Measurements from ENCODE around the gene TGFA. TPM values are rescaled to one million over a fixed set of nuclear protein-coding genes. Genes with fewer than 3 reads are reported as not detected.

TGFA gene
- total and polyA plus RNA-seq, 10 of the 15 experiments (the other 5 are each of a cell fraction or from before 2014, with no cell fraction given): 0.03 to 0.23 TPM; not detected in 8

DNA sequence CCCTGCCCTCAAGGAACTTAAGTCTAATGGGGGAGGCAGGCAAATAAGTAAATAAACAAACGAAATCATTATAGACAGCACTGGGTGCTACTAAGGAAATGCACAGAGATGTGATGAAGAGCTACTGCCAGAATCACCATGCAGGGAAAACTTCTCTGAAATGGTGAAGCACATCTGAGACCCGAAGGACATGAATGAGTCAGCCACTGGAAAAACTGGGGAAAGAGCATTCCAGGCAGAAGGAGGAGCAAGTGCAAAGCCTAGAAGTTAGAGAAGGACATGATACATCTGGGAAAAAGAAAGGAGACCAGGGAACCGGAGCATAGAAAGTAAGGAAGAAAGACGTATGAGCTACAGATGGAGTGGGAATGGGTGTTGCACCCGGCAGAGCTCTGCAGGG, 56.8 kb downstream of the TGFA start:
- DNase-seq (ENCODE audit: low read depth, low spot score) (no peak), FAIRE-seq (no peak), ATAC-seq (no peak)
- Histone ChIP-seq H3K36me3 (ENCODE audit: control insufficient read depth in 2 of 2, insufficient read depth in 2 of 2, low read length in 1 of 2) (no peaks in the 10 kb centered on the region), H3K27ac (ENCODE audit: control insufficient read depth, insufficient read depth) (no peak overlapping the region), H3K9me3 (replicated peaks; ENCODE audit: control insufficient read depth, insufficient read depth, low read length) (no peaks in the 10 kb centered on the region), H3K27me3 (replicated peaks in 1 of 2; ENCODE audit: control insufficient read depth in 2 of 2, insufficient read depth in 2 of 2, low read length in 1 of 2) (no peaks in the 10 kb centered on the region; a peak in 3 of 4 replicates), H3K9ac (ENCODE audit: control insufficient read depth, insufficient read depth, low read length) (no peak overlapping the region), H3K4me2 (ENCODE audit: control insufficient read depth, insufficient read depth) (no peak overlapping the region), H2AFZ (ENCODE audit: control insufficient read depth, low read depth, low read length) (no peak overlapping the region), H3K4me3 (no peak overlapping the region), H3K4me1 (ENCODE audit: control insufficient read depth, insufficient read depth, low read length) (no peaks in the 10 kb centered on the region), H4K20me1 (ENCODE audit: control insufficient read depth, insufficient read depth) (no peaks in the 10 kb centered on the region), H3K79me2 (ENCODE audit: control insufficient read depth, insufficient read depth, low read length) (no peaks in the 10 kb centered on the region)
- intact Hi-C loops (cut with micrococcal nuclease; ENCODE audit: unreplicated experiment): no loop called here
- ChIA-PET RAD21 (ENCODE audit: unreplicated experiment) (no interaction called here), CTCF (interaction anchor here (1.1 kb wide), 1 partner anchor 68 kb away, joined by 3 read pairs; no protein-coding TSS in a partner anchor), SMC1A (ENCODE audit: uncharacterized antibody, unreplicated experiment) (no interaction called here), POLR2A (no interaction called here)
- no peak for TF ChIP-seq SP1 (IDR thresholded peaks at IDR 0.05; ENCODE audit: low read depth, low read length)
- no peak for TF ChIP-seq E4F1 (IDR thresholded peaks at IDR 0.05; ENCODE audit: borderline replicate concordance, partially characterized antibody)
- BruUV-seq (replicated peaks): no TSS peak
- WGBS (ENCODE audit: insufficient coverage, insufficient replicate concordance, low lambda C conversion rate, missing lambda C conversion rate): 5% methylated on average over 5 of the region's 5 CpGs
- in situ Hi-C loops (cut with MboI): no loop called here

DNA sequence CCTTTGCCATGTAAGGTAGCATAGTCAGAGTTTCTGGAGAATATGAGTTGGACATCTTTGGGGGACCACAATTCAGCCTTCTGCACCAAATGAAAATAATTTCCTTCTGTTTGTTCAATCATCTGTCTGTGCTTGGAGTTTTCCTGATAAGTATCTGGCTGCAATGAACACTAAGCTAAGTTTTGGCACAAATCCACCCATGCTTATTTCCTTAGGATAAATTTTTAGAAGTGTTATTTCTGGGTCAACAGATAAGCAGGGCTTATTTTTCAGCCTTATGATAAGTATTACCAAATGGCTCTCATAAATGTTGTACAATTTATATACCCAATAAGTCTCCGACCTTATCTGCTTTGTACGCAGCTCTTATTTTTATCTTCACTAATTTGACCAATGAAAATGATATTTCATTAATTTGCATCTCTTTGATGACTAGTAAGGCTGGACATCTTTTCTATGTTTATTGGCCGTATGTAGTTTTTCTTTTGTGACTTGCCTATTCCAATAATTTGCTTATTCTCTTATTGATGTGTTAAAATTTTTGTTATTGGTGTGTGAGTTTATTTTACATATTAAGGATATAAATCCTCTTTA, 59.2 kb downstream of the TGFA start:
- Histone ChIP-seq H3K9me3 (replicated peaks; ENCODE audit: control insufficient read depth, insufficient read depth, low read length) (no peaks in the 10 kb centered on the region), H3K4me1 (ENCODE audit: control insufficient read depth, insufficient read depth, low read length) (no peaks in the 10 kb centered on the region), H3K36me3 (ENCODE audit: control insufficient read depth in 2 of 2, insufficient read depth in 2 of 2, low read length in 1 of 2) (no peaks in the 10 kb centered on the region), H4K20me1 (ENCODE audit: control insufficient read depth, insufficient read depth) (no peaks in the 10 kb centered on the region; the same call in 1 of the 2 replicates), H2AFZ (ENCODE audit: control insufficient read depth, low read depth, low read length) (no peak overlapping the region), H3K27ac (ENCODE audit: control insufficient read depth, insufficient read depth) (no peak overlapping the region), H3K4me2 (ENCODE audit: control insufficient read depth, insufficient read depth) (no peak overlapping the region), H3K27me3 (replicated peaks in 1 of 2; ENCODE audit: control insufficient read depth in 2 of 2, insufficient read depth in 2 of 2, low read length in 1 of 2) (peaks cover 0 to 2% of the 10 kb centered on the region in 2 experiments), H3K79me2 (ENCODE audit: control insufficient read depth, insufficient read depth, low read length) (no peaks in the 10 kb centered on the region), H3K4me3 (no peak overlapping the region), H3K9ac (ENCODE audit: control insufficient read depth, insufficient read depth, low read length) (no peak overlapping the region)
- intact Hi-C loops (cut with micrococcal nuclease; ENCODE audit: unreplicated experiment): no loop called here
- in situ Hi-C loops (cut with MboI): no loop called here
- no peak for ATAC-seq
- ChIA-PET CTCF (interaction anchor here (0.8 kb wide), 1 partner anchor 13 kb away, joined by 3 read pairs; no protein-coding TSS in a partner anchor), RAD21 (ENCODE audit: unreplicated experiment) (no interaction called here), SMC1A (ENCODE audit: uncharacterized antibody, unreplicated experiment) (no interaction called here), POLR2A (no interaction called here)
- BruUV-seq (replicated peaks): no TSS peak
- no peak for DNase-seq (ENCODE audit: low read depth, low spot score)
- no peak for TF ChIP-seq ZNF207 (IDR thresholded peaks at IDR 0.05; ENCODE audit: borderline replicate concordance)
- no peak for TF ChIP-seq SIN3A (IDR thresholded peaks at IDR 0.05; ENCODE audit: low read depth, low read length)
- no peak for TF ChIP-seq FOS (IDR thresholded peaks at IDR 0.05; ENCODE audit: borderline replicate concordance, extremely low read depth, insufficient read length)
- TF ChIP-seq STAT1 (conservative IDR thresholded peaks at IDR 0.05): no peak
- no peak for TF ChIP-seq ZBTB40 (IDR thresholded peaks at IDR 0.05; ENCODE audit: borderline replicate concordance)
- TF ChIP-seq PAX8 (IDR thresholded peaks at IDR 0.05): no peak
- TF ChIP-seq CREM (IDR thresholded peaks at IDR 0.05; ENCODE audit: low read depth): no peak
- WGBS (ENCODE audit: insufficient coverage, insufficient replicate concordance, low lambda C conversion rate, missing lambda C conversion rate): 48% methylated on average over 3 of the region's 3 CpGs
- FAIRE-seq: no peak
